GM19238 (cell line): ENCODE measurements around the gene MARCHF6.
"Not testable (repeated sequence)": the region's sequence is repeated elsewhere in the genome, so short reads cannot be mapped to it uniquely, and the experiment has no call there.

Experiments used
- DNase-seq: peaks from one replicate; pipeline ENCODE4 v3.0.0; 2011; ENCODE audit warnings: low spot score; ENCODE audit not compliant: insufficient read length

The MARCHF6 gene

DNA sequence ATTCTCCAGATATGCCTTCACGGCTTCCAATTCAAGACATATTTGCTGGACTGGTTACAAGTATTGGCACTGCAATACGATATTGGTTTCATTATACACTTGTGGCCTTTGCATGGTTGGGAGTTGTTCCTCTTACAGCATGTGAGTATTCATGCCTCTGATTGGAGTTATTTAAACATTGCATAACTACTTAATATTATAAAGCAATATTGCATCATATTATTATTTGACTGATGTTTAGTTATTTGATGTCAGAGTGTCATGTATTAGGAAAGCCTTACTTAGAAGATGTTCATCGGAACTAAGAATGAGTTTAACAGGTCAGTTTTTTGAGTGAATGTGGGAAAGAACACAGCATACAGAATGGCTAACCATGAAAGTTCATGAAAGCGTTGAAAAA lies 28.3 kb downstream of the MARCHF6 start:
- no peak for DNase-seq

DNA sequence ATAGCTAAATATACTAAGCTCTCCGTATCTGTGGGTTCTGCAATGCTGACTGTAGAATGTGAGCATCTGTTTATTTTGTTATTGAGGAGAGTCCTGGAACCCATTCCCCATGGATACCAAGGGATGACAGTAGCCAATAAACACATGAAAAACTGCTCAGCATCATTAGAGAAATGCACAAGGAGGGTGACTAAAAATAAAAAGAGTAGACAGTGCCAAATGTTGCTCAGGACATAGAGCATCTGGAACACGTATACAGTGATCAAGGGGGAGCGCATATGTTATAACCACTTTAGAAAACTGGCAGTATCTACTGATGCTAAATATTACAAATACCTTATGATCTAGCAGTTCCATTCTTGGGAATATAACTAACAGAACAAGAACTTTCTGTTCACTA lies 31.0 kb downstream of the MARCHF6 start:
- DNase-seq = no peak

DNA sequence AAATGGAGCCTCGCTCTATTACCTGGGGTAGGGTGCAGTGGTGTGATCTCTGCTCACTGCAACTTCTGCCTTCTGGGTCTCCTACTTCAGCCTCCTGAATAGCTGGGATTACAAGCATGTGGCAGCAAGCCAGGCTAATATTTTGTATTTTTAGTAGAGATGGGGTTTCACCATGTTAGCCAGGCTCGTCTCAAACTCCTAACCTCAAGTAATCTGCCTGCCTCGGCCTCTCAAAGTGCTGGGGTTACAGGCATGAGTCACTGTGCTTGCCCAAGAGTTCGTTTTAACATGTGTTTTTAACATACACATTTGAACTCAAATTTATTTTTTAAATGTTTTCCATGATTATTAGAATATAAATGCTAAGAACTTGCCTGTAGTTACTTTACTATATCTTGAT lies 34.2 kb downstream of the MARCHF6 start:
- DNase-seq = no peak

DNA sequence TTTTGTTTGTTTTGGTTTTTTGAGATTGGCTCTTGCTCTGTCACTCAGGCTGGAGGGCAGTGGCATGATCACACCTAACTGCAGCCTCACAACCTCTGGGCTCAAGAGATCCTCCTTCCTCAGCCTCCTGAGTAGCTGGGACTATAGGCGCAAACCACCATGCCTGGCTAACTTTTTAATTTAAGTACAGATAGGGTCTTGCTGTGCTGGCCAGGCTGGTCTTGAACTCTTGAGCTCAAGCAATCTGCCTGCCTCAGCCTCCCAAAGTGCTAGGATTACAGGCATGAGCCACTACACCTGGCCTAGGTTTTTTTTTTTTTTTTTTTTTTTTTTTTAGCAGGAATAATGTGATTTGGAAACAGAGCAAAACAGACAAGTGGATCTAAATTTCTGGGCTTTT lies 37.6 kb downstream of the MARCHF6 start:
- DNase-seq = no peak

DNA sequence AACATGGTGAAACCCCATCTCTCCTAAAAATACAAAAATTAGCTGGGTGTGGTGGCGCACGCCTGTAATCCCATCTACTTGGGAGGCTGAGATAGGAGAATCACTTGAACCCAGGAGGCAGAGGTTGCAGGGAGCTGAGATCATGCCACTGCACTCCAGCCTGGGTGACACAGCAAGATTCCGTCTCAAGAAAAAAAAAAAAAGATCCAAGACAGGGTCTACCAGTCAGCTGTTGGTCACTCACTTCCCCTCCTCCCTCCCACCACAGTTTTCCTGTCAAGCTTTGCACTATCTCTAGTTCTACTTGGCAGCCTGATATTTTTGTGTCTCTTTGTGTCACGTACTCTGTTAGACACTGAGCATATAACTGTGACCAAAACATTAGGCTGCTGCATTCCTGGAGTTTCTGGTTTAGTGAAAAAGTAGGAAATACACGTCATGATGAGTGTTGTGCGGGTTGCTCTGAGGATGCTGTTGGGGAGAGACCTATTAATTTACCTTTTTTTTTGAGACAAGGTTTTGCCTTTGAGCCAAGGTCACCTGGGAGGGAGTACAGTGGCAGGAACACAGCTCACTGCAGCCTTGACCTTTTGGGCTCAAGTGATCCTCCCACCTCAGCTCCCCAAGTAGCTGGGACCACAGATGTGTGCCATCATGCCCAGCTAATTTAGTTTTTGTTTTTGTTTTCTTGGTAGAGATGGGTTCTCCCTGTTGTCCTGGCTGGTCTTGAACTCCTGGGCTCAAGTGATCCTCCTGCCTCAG lies 39.3 kb downstream of the MARCHF6 start:
- DNase-seq = not testable (repeated sequence)

DNA sequence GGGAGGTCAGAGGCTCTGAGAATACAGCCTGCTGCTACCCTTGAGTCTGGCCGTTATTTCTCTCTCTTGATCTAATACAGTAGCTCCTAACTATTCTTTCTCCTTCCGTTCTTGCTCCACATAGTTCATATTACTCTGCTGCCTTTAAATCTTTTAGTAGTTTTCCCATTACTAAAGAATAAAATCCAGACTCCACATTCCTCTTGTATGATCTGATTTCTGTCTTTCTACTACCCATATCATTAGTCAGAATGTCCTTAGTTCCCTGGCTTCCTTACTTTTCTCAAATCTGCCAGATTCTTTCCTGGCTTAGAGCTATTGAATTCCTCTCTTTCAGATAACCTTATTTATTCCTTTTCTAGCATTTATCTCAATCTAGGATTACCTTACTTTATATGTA lies 40.0 kb downstream of the MARCHF6 start:
- no peak for DNase-seq

DNA sequence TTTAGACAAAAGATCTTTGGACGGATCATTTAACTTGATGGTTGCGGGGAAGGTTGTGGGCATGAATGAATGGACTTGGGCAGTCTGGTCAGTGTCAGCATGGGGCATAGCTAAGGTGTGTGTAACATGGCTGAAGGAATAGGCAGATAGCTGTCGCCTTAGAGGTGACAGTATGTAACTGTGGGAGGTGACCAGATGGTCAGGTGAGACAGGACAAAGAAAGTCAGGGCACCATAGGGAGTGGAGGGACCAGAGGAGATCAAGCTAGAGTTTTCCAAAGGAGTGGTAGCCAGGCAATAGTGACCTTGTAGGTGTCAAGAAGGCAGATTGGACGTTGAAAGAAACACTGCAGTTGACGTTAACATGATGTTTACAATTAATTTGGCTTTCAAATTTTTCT lies 43.1 kb downstream of the MARCHF6 start:
- DNase-seq = no peak

DNA sequence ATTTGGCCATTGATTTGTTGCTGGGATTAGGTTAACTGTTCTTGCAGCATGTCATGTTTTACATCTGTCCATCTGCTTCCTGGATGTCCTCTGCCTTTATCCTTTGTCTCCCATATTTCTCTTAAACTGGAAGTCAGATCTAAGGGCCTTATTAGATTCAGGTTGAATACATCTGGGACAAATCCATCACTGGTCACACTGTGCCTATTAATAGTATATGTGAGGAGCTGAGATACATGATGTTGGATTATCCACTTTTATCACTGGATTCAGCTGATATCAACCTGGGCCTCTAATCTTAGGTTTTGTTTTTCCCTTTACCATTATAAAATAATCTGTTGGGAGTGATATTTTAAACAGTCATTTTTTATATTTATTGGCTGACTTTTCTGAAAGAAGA lies 46.3 kb downstream of the MARCHF6 start:
- no peak for DNase-seq

DNA sequence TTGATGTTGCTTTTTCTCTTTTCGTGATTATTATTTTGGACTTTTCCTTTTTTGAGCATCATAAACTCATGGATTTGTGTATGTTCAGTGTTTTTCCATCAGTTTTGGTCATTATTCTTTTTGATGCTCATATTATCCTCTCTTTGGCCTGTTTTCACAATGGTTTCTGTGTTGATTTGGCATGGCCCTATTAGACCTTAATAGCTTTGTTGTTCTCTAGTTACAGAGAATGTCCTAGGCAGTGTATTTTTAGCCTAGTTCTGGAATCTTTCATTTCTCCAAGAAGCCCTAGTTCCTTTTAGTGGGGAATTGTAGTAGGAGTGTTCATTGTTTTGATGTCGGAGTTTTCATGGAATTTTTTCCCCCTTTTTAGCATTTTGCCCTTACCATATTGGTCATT lies 46.9 kb downstream of the MARCHF6 start:
- DNase-seq = no peak

DNA sequence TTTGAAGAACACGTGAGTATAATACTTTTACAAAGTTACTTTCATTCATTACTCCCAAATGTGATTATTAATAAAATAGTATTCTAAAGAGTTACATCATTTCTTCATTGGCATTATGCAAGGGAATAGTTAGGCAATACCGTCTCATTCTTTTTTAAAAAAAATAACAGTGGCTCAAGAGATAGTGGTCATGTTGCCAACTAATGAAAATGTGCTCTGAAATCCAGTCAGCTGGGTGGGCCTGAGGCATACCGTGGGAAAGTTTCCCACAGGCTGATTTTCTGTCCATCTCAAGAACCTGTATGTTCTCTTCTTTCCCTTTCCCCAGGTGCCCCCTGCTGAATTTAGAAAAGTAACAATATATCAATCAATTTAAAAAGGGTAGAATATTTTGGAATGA lies 47.3 kb downstream of the MARCHF6 start:
- DNase-seq = no peak

DNA sequence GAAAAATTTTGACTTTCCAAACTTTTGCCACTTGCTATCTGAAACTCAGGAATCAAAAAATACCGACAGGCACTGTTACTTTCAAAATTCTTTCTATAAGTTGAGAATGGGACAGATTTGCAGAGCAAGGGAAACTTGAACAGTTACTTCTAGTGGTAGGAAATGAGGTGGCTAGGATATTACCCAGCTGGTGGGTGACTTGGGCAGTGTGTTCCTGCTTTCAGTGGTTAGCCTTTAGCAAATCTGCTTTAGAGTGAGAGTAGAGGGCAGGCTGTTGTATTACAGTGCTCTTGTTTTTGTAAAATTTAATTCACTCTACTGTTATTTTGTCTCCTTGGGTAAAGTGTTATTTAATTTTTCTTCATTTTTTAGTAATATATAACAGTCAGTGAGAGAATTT lies 48.0 kb downstream of the MARCHF6 start:
- DNase-seq = no peak
